PFSK-1 (cell line): ENCODE measurements around the gene HSBP1.

ENCODE experiments used
- FOXP2 ChIP-seq: optimal IDR thresholded peaks from 2 replicates; pipeline ENCODE3; 2011; ENCODE audit warnings: borderline replicate concordance, control low read depth, inconsistent platforms; ENCODE audit not compliant: insufficient read depth; ENCODE audit errors: extremely low read length, extremely low read depth
- POLR2AphosphoS5 ChIP-seq: IDR thresholded peaks from 2 replicates; pipeline ENCODE4 v1.6.1; 2012; ENCODE audit warnings: low read depth, mild to moderate bottlenecking, control low read depth, low read length, moderate library complexity
- REST ChIP-seq, 2 experiments: IDR thresholded peaks; 2 replicates each; pipeline versions ENCODE4 v1.6.1 to v1.8.0; 2011 to 2012; ENCODE audit warnings: low read depth in 2 of 2, low read length in 2 of 2, control low read depth in 1 of 2, inconsistent platforms in 1 of 2, mild to moderate bottlenecking in 1 of 2, moderate library complexity in 1 of 2; ENCODE audit not compliant: insufficient read depth in 1 of 2
- SIN3A ChIP-seq: IDR thresholded peaks from 2 replicates; pipeline ENCODE4 v1.6.1; 2012; ENCODE audit warnings: mild to moderate bottlenecking, low read length, moderate library complexity, borderline replicate concordance; ENCODE audit not compliant: insufficient read depth
- TAF1 ChIP-seq: IDR thresholded peaks from 2 replicates; pipeline ENCODE4 v1.6.1; 2012; ENCODE audit warnings: low read length, control low read depth, borderline replicate concordance; ENCODE audit not compliant: insufficient read depth

GRCh38 chr16:83840060-83840617 lies 32.4 kb downstream of the HSBP1 start:
- TF ChIP-seq POLR2AphosphoS5 (no peak), TAF1 (no peak), SIN3A (no peak), REST (IDR thresholded peaks at IDR 0.05; ENCODE audit: insufficient read depth in 1 of 2, low read depth in 2 of 2, low read length in 2 of 2) (no peak), FOXP2 (no peak)
